H1 (cell line): ENCODE data around the gene CEP126. TPM values are rescaled to one million over a fixed set of nuclear protein-coding genes. Genes with fewer than 3 reads are reported as not detected.

Source experiments
- SRF ChIP-seq: IDR thresholded peaks from 2 replicates; pipeline ENCODE4 v1.6.1; 2011; ENCODE audit warnings: mild to moderate bottlenecking, low read depth, low read length, moderate library complexity
- polyA plus RNA-seq, 7 experiments: library from polyadenylated mRNA; depleted of rRNA in 3 of 7; stranded (reverse) in 5 of 7; unstranded in 2 of 7; fragments of >200 nt in 5 of 7; fragments of 200-250 nt in 2 of 7; gene quantifications; 1 replicate in 5 of 7; 2 replicates in 1 of 7; 4 replicates in 1 of 7; pipeline versions ENCODE4 v1.2.1 to v1.2.3, GENCODE V29; 2011 to 2013; ENCODE audit warnings: missing spikeins in 2 of 7, mixed read lengths in 2 of 7
- total RNA-seq: library from RNA; stranded (reverse); fragmentation: NEBNext Ultra II Directional; extraction: Animal tissue kit (Norgen Biotek cat#: 25700); gene quantifications from 2 replicates; pipeline ENCODE4 v1.2.1, GENCODE V29; 2021

Gene CEP126
- total and polyA plus RNA-seq, 2 of the 8 experiments (the other 6 are each of a cell fraction or from before 2014, with no cell fraction given): 0.76 to 1.9 TPM

- no peak for TF ChIP-seq SRF
Measured at GRCh38 chr11:102004220-102004619, 89.4 kb downstream of the CEP126 start (continued).
